Suprapubic skin (tissue), 4 donors: ENCODE results near the gene ZNF446.

ENCODE experiments used
- EP300 ChIP-seq: sonication (generic); formaldehyde crosslinking; IDR thresholded peaks from one replicate; pipeline ENCODE4 v1.6.1; 2017; ENCODE audit warnings: antibody characterized with exemption
- POLR2A ChIP-seq, 2 donors: fragments of 450-650 bp; IDR thresholded peaks; one replicate each; pipeline ENCODE4 v1.6.1; 2017; ENCODE audit warnings: antibody characterized with exemption in 2 of 2, mild to moderate bottlenecking in 2 of 2, moderate library complexity in 2 of 2
- POLR2AphosphoS5 ChIP-seq, 3 donors: sonication (generic); formaldehyde crosslinking; IDR thresholded peaks; one replicate each; pipeline ENCODE4 v1.6.1; 2017; ENCODE audit warnings: antibody characterized with exemption in 3 of 3
- TF ChIP-seq, protein P1 (sequence below), 2 donors: fragments of 200-600 bp in 1 of 2; fragments of 450-650 bp in 1 of 2; sonication (generic) in 1 of 2; IDR thresholded peaks; one replicate each; pipeline ENCODE4 v1.5.1; 2016 to 2019; ENCODE audit warnings: antibody characterized with exemption in 2 of 2, mild to moderate bottlenecking in 1 of 2, moderate library complexity in 1 of 2

DNA sequence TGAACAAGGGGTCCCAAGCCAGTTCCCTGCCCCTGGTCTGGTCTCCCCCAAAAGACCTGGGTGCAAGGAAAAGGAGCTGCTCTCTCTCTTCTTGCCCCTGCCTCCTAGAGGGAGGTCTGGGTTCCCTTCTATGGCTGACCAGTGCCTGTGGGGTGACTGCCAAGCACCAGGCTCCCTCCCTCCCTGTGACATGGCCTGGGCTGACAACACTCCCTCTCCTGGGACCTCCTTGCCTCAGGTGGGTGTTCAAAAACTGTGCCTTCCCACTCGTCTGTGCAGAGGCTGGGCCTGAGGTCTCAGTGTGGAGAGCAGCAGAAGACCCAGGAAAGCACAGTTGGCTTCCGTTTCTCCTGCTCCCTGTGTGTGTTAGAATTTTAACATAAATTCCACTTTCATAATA, 4.7 kb downstream of the ZNF446 start:
- TF ChIP-seq, protein P1, sequence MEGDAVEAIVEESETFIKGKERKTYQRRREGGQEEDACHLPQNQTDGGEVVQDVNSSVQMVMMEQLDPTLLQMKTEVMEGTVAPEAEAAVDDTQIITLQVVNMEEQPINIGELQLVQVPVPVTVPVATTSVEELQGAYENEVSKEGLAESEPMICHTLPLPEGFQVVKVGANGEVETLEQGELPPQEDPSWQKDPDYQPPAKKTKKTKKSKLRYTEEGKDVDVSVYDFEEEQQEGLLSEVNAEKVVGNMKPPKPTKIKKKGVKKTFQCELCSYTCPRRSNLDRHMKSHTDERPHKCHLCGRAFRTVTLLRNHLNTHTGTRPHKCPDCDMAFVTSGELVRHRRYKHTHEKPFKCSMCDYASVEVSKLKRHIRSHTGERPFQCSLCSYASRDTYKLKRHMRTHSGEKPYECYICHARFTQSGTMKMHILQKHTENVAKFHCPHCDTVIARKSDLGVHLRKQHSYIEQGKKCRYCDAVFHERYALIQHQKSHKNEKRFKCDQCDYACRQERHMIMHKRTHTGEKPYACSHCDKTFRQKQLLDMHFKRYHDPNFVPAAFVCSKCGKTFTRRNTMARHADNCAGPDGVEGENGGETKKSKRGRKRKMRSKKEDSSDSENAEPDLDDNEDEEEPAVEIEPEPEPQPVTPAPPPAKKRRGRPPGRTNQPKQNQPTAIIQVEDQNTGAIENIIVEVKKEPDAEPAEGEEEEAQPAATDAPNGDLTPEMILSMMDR (IDR thresholded peaks at IDR 0.05) = no peak
- TF ChIP-seq POLR2A (IDR thresholded peaks at IDR 0.05) (no peak), EP300 (no peak), POLR2AphosphoS5 (IDR thresholded peaks at IDR 0.05) (no peak)
